ENCODE measurements around the gene FHIT. TPM values are rescaled to one million over a fixed set of nuclear protein-coding genes. Genes with fewer than 3 reads are reported as not detected.

Gene FHIT
- total RNA-seq, 1 donor from 2014 or later: 11.5 TPM

- no peaks in the 10 kb centered on the region for H3K27me3 ChIP-seq (ENCODE audit: control insufficient read depth, insufficient read depth, low read length)
- TF ChIP-seq, protein P1, sequence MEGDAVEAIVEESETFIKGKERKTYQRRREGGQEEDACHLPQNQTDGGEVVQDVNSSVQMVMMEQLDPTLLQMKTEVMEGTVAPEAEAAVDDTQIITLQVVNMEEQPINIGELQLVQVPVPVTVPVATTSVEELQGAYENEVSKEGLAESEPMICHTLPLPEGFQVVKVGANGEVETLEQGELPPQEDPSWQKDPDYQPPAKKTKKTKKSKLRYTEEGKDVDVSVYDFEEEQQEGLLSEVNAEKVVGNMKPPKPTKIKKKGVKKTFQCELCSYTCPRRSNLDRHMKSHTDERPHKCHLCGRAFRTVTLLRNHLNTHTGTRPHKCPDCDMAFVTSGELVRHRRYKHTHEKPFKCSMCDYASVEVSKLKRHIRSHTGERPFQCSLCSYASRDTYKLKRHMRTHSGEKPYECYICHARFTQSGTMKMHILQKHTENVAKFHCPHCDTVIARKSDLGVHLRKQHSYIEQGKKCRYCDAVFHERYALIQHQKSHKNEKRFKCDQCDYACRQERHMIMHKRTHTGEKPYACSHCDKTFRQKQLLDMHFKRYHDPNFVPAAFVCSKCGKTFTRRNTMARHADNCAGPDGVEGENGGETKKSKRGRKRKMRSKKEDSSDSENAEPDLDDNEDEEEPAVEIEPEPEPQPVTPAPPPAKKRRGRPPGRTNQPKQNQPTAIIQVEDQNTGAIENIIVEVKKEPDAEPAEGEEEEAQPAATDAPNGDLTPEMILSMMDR (IDR thresholded peaks at IDR 0.05; ENCODE audit: insufficient read depth, low read length, poor library complexity, severe bottlenecking): no peak
- DNase-seq (ENCODE audit: low read depth): no peak
- no peaks in the 10 kb centered on the region for H3K36me3 ChIP-seq (ENCODE audit: control insufficient read depth, insufficient read depth, low read length)
- H3K4me3 ChIP-seq (ENCODE audit: low read depth, low read length): no peak overlapping the region
Observed at GRCh38 chr3:59957150-59957549, 1294.1 kb downstream of the FHIT start.

- Histone ChIP-seq H3K27me3 (ENCODE audit: control insufficient read depth, insufficient read depth, low read length) (no peaks in the 10 kb centered on the region), H3K36me3 (ENCODE audit: control insufficient read depth, insufficient read depth, low read length) (no peaks in the 10 kb centered on the region), H3K4me3 (ENCODE audit: low read depth, low read length) (no peak overlapping the region)
- TF ChIP-seq, protein P1 (IDR thresholded peaks at IDR 0.05; ENCODE audit: insufficient read depth, low read length, poor library complexity, severe bottlenecking): no peak
- no peak for DNase-seq (ENCODE audit: low read depth)
Observed at GRCh38 chr3:59953104-59953503, 1298.1 kb downstream of the FHIT start.

DNA sequence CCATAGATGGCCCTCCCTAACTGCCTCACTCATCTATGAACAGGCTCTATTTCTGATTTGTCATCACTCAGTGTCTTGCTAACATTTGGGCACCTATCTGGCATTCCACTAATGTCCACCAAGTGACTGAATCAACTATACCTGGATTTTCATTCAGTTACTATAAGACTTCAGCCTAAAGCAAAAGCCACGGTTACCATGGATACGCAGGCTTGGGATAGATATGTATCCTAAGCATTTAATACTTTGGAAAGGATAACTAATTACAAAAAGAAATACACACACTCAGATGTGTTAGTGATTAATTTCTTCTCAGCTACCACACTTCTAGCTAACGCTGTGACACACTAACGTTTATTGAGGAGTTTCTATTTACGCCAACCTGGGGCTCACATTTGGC, 1301.9 kb downstream of the FHIT start:
- DNase-seq (ENCODE audit: low read depth): no peak
- Histone ChIP-seq H3K36me3 (ENCODE audit: control insufficient read depth, insufficient read depth, low read length) (no peaks in the 10 kb centered on the region), H3K4me3 (ENCODE audit: low read depth, low read length) (no peak overlapping the region), H3K27me3 (ENCODE audit: control insufficient read depth, insufficient read depth, low read length) (no peaks in the 10 kb centered on the region)
- TF ChIP-seq, protein P1 (IDR thresholded peaks at IDR 0.05; ENCODE audit: insufficient read depth, low read length, poor library complexity, severe bottlenecking): no peak

DNA sequence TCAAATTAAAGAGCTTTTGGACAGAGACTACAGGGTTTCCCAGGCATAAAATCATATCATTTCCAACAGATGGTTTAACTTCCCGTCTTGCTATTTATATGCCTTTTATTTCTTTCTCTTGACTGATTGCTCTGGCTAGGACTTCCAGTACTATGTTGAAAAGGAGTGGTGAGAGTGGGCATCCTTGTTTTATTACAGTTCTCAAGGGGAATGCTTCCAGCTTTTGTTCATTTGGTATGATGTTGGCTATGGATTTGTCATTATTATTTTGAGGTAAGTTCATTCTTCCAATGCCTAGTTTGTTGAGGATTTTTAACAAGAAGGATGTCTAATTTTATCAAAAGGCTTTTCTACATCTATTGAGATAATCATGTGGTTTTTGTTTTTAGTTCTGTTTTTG, 1304.9 kb downstream of the FHIT start:
- no peaks in the 10 kb centered on the region for H3K36me3 ChIP-seq (ENCODE audit: control insufficient read depth, insufficient read depth, low read length)
- TF ChIP-seq, protein P1 (IDR thresholded peaks at IDR 0.05; ENCODE audit: insufficient read depth, low read length, poor library complexity, severe bottlenecking): no peak

GRCh38 chr3:59940718-59941117, 1310.5 kb downstream of the FHIT start:
- TF ChIP-seq, protein P1 (IDR thresholded peaks at IDR 0.05; ENCODE audit: insufficient read depth, low read length, poor library complexity, severe bottlenecking): no peak
- Histone ChIP-seq H3K36me3 (ENCODE audit: control insufficient read depth, insufficient read depth, low read length) (no peaks in the 10 kb centered on the region), H3K4me3 (ENCODE audit: low read depth, low read length) (no peak overlapping the region), H3K27me3 (ENCODE audit: control insufficient read depth, insufficient read depth, low read length) (no peaks in the 10 kb centered on the region)
- no peak for DNase-seq (ENCODE audit: low read depth)

More for the DNA sequence above, 1304.9 kb downstream of the FHIT start:
- Histone ChIP-seq H3K4me3 (ENCODE audit: low read depth, low read length) (no peak overlapping the region), H3K27me3 (ENCODE audit: control insufficient read depth, insufficient read depth, low read length) (no peaks in the 10 kb centered on the region)
- no peak for DNase-seq (ENCODE audit: low read depth)

DNA sequence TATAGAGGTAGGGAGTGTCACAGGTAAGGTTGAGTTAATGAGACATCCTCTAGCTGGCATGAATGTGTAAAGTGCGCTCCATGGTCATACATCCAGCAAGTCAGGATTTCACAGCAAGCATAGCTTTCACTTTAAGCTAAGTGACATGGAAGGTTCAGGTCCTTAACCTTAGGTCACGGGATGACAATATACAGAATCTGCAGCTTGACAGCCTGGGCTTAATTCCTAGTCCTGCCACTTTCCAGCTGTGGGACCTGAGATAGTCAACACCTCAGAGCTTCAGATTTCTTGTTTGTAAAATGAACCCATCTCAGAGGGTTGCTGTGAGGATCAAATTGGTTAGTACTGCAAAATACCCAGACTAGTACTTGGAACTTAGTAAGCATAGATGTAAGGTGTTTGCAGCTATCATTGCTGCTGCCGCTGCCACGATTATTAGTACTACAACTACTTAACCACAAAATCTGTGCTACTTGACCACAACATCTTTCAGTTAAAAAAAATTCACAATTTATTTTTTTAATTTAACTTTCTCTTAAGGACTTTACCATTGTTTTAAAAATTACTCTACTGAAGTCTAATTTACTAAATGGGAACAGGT, 1311.3 kb downstream of the FHIT start:
- TF ChIP-seq, protein P1 (IDR thresholded peaks at IDR 0.05; ENCODE audit: insufficient read depth, low read length, poor library complexity, severe bottlenecking): no peak
- H3K4me3 ChIP-seq (ENCODE audit: low read depth, low read length): no peak overlapping the region
- no peaks in the 10 kb centered on the region for H3K36me3 ChIP-seq (ENCODE audit: control insufficient read depth, insufficient read depth, low read length)
- DNase-seq (ENCODE audit: low read depth): no peak
- H3K27me3 ChIP-seq (ENCODE audit: control insufficient read depth, insufficient read depth, low read length): no peaks in the 10 kb centered on the region

Data from kidney epithelial cell (primary cell).